ENCODE measurements around the gene KIAA1210. TPM values are rescaled to one million over a fixed set of nuclear protein-coding genes. Genes with fewer than 3 reads are reported as not detected.

The KIAA1210 gene
- polyA plus RNA-seq, 2 donors = under 0.01 TPM; not detected in 1

DNA sequence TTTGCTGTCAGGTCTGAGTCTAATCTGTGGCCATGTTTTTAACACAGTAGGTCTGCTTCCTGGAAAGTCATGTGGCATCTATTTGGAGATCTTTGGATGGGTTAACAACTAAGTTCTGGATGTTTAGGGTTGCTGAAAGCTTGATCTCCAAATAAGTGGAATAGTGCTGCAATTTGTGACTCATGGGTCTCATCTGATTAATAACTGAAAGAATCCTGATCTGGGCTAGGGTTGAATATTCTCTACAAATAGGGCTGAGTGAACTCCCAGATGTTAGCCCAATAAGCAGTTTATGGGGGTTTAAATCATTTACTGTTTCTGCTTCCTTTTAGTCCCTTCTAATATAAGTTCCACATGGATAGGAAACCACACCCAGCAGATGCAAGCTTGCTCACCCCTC, 31.7 kb downstream of the KIAA1210 start:
- Histone ChIP-seq H3K27me3 (ENCODE audit: control insufficient read depth in 1 of 2, insufficient read depth in 2 of 2, low read length in 2 of 2) (peaks cover 0 to 10% of the 10 kb centered on the region in 2 donors), H3K36me3 (ENCODE audit: control insufficient read depth in 2 of 2, insufficient read depth in 2 of 2, low read length in 1 of 2) (no peaks in the 10 kb centered on the region)

GRCh38 chrX:119094819-119095218, 32.8 kb downstream of the KIAA1210 start:
- Histone ChIP-seq H3K27me3 (ENCODE audit: control insufficient read depth in 1 of 2, insufficient read depth in 2 of 2, low read length in 2 of 2) (peaks cover 0 to 10% of the 10 kb centered on the region in 2 donors), H3K36me3 (ENCODE audit: control insufficient read depth in 2 of 2, insufficient read depth in 2 of 2, low read length in 1 of 2) (no peaks in the 10 kb centered on the region), H3K27ac (ENCODE audit: low read depth in 2 of 2, low read length in 1 of 2) (no peak overlapping the region), H3K4me3 (ENCODE audit: low read depth in 1 of 2, low read length in 2 of 2) (no peak overlapping the region), H3K4me1 (ENCODE audit: control insufficient read depth in 2 of 2, insufficient read depth in 2 of 2, low read length in 1 of 2) (no peaks in the 10 kb centered on the region), H3K9me3 (ENCODE audit: control insufficient read depth in 2 of 2, insufficient read depth in 1 of 2, low read depth in 1 of 2, low read length in 1 of 2) (no peaks in the 10 kb centered on the region)
- 67 to 89% methylated on average over 3 of the region's 3 CpGs for WGBS, 2 donors

More for the DNA sequence above, 31.7 kb downstream of the KIAA1210 start:
- no peak overlapping the region for H3K4me3 ChIP-seq (ENCODE audit: low read depth in 1 of 2, low read length in 2 of 2)
- H3K27ac ChIP-seq (ENCODE audit: low read depth in 2 of 2, low read length in 1 of 2) = no peak overlapping the region
- H3K4me1 ChIP-seq (ENCODE audit: control insufficient read depth in 2 of 2, insufficient read depth in 2 of 2, low read length in 1 of 2) = no peaks in the 10 kb centered on the region
- H3K9me3 ChIP-seq (ENCODE audit: control insufficient read depth in 2 of 2, insufficient read depth in 1 of 2, low read depth in 1 of 2, low read length in 1 of 2) = no peaks in the 10 kb centered on the region

- Histone ChIP-seq H3K4me3 (ENCODE audit: low read depth in 1 of 2, low read length in 2 of 2) (no peak overlapping the region), H3K27me3 (ENCODE audit: control insufficient read depth in 1 of 2, insufficient read depth in 2 of 2, low read length in 2 of 2) (peaks cover 0 to 7% of the 10 kb centered on the region in 2 donors), H3K36me3 (ENCODE audit: control insufficient read depth in 2 of 2, insufficient read depth in 2 of 2, low read length in 1 of 2) (no peaks in the 10 kb centered on the region), H3K27ac (ENCODE audit: low read depth in 2 of 2, low read length in 1 of 2) (no peak overlapping the region), H3K9me3 (ENCODE audit: control insufficient read depth in 2 of 2, insufficient read depth in 1 of 2, low read depth in 1 of 2, low read length in 1 of 2) (no peaks in the 10 kb centered on the region), H3K4me1 (ENCODE audit: control insufficient read depth in 2 of 2, insufficient read depth in 2 of 2, low read length in 1 of 2) (no peaks in the 10 kb centered on the region)
- 43 to 48% methylated on average over 7 of the region's 7 CpGs for WGBS, 2 donors
These were observed 33.4 kb downstream of the KIAA1210 start for GRCh38 chrX:119093991-119094735.

DNA sequence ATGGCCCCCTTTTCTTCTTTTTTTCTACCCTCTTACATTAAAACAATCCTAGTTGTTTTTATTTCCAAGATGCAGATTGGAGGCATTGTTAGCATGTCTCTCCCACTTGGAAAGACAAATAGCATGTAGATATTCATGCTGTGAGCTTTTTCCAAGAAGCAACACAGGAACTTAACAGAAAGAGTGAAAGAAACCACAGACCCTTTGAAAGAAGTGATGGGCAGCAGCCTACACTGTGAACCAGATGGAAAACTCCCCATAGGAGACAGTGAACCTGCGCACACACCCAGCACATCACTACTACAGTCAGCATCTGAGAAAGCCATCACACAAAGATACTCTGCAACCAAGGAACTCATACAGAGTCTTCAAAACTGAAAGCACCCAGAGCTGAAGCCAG, 37.0 kb downstream of the KIAA1210 start:
- Histone ChIP-seq H3K4me1 (ENCODE audit: control insufficient read depth in 2 of 2, insufficient read depth in 2 of 2, low read length in 1 of 2) (no peaks in the 10 kb centered on the region), H3K27ac (ENCODE audit: low read depth in 2 of 2, low read length in 1 of 2) (no peak overlapping the region), H3K4me3 (ENCODE audit: low read depth in 1 of 2, low read length in 2 of 2) (no peak overlapping the region), H3K27me3 (ENCODE audit: control insufficient read depth in 1 of 2, insufficient read depth in 2 of 2, low read length in 2 of 2) (peaks cover 0 to 3% of the 10 kb centered on the region in 2 donors), H3K9me3 (ENCODE audit: control insufficient read depth in 2 of 2, insufficient read depth in 1 of 2, low read depth in 1 of 2, low read length in 1 of 2) (no peaks in the 10 kb centered on the region), H3K36me3 (ENCODE audit: control insufficient read depth in 2 of 2, insufficient read depth in 2 of 2, low read length in 1 of 2) (no peaks in the 10 kb centered on the region)
- 90 to 97% methylated on average over 1 of the region's 1 CpG for WGBS, 2 donors

DNA sequence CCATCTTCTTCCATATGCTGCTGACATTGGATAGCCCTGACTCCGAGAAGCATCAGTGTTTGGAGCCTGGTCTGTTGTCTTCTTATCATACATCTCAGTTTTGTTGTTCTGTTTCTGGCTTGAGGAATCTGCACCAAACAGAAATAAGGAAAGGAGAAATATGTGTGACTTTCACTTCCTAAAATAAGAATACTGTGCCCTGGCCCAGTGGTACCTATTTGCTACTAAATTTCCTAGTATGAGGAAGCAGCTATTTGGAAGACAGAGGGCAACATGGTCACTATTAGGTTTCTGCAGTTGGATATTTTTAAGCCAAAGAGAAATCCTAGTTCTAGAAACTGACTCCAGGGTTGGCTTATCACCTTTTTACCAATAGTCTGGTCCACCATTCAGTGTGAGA, 38.0 kb downstream of the KIAA1210 start:
- Histone ChIP-seq H3K27me3 (ENCODE audit: control insufficient read depth in 1 of 2, insufficient read depth in 2 of 2, low read length in 2 of 2) (peaks cover 0 to 5% of the 10 kb centered on the region in 2 donors), H3K36me3 (ENCODE audit: control insufficient read depth in 2 of 2, insufficient read depth in 2 of 2, low read length in 1 of 2) (no peaks in the 10 kb centered on the region), H3K27ac (ENCODE audit: low read depth in 2 of 2, low read length in 1 of 2) (no peak overlapping the region), H3K4me3 (ENCODE audit: low read depth in 1 of 2, low read length in 2 of 2) (no peak overlapping the region), H3K9me3 (ENCODE audit: control insufficient read depth in 2 of 2, insufficient read depth in 1 of 2, low read depth in 1 of 2, low read length in 1 of 2) (no peaks in the 10 kb centered on the region), H3K4me1 (ENCODE audit: control insufficient read depth in 2 of 2, insufficient read depth in 2 of 2, low read length in 1 of 2) (no peaks in the 10 kb centered on the region)
- 83 to 95% methylated on average over 1 of the region's 1 CpG for WGBS, 2 donors

DNA sequence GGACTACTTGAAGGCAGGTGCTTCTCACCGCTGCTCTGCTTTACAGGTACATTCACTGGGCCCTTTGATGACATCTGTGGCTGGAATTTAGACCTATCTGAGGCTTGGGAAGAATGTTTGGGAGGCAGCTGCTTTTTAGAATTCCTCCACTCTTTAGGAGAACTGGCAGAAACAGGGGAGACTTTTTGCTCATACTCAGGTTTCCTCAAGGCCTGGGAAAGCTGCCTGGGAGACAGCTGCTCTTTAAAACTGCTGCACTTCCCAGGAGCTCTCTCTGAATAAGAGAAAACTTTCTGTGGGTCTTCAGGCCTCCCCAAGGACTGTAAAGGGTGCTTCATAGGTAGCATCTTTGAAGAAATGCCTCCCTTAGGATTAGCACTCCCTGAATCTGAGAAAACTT, 40.5 kb downstream of the KIAA1210 start:
- H3K27me3 ChIP-seq (ENCODE audit: control insufficient read depth in 1 of 2, insufficient read depth in 2 of 2, low read length in 2 of 2) = peaks cover 0 to 2% of the 10 kb centered on the region in 2 donors
- no peaks in the 10 kb centered on the region for H3K36me3 ChIP-seq (ENCODE audit: control insufficient read depth in 2 of 2, insufficient read depth in 2 of 2, low read length in 1 of 2)
- H3K27ac ChIP-seq (ENCODE audit: low read depth in 2 of 2, low read length in 1 of 2) = no peak overlapping the region
- no peaks in the 10 kb centered on the region for H3K9me3 ChIP-seq (ENCODE audit: control insufficient read depth in 2 of 2, insufficient read depth in 1 of 2, low read depth in 1 of 2, low read length in 1 of 2)
- 60 to 65% methylated on average over 1 of the region's 1 CpG for WGBS, 2 donors
- no peaks in the 10 kb centered on the region for H3K4me1 ChIP-seq (ENCODE audit: control insufficient read depth in 2 of 2, insufficient read depth in 2 of 2, low read length in 1 of 2)
- H3K4me3 ChIP-seq (ENCODE audit: low read depth in 1 of 2, low read length in 2 of 2) = no peak overlapping the region

DNA sequence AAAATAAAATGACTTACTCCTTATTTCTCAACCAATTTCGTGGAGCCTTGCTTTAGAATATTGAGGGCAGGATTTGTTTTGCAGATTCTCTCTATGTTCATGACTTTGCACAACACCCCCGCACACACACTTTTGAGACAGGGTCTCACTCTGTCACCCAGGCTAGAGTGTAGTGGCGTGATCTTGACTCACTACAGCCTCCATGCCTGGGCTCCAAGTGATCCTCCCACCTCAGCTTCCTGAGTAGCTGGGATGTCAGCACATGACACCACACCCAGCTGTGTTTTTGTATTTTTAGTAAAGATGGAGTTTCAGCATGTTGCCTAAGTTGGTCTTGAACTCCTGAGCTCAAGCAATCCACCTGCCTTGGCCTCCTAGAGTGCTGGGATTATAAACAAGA, 42.8 kb downstream of the KIAA1210 start:
- Histone ChIP-seq H3K4me3 (ENCODE audit: low read depth in 1 of 2, low read length in 2 of 2) (no peak overlapping the region), H3K27me3 (ENCODE audit: control insufficient read depth in 1 of 2, insufficient read depth in 2 of 2, low read length in 2 of 2) (peaks cover 0 to 2% of the 10 kb centered on the region in 2 donors), H3K9me3 (ENCODE audit: control insufficient read depth in 2 of 2, insufficient read depth in 1 of 2, low read depth in 1 of 2, low read length in 1 of 2) (no peaks in the 10 kb centered on the region), H3K36me3 (ENCODE audit: control insufficient read depth in 2 of 2, insufficient read depth in 2 of 2, low read length in 1 of 2) (no peaks in the 10 kb centered on the region), H3K27ac (ENCODE audit: low read depth in 2 of 2, low read length in 1 of 2) (no peak overlapping the region), H3K4me1 (ENCODE audit: control insufficient read depth in 2 of 2, insufficient read depth in 2 of 2, low read length in 1 of 2) (no peaks in the 10 kb centered on the region)
- 60 to 85% methylated on average over 3 of the region's 3 CpGs for WGBS, 2 donors

DNA sequence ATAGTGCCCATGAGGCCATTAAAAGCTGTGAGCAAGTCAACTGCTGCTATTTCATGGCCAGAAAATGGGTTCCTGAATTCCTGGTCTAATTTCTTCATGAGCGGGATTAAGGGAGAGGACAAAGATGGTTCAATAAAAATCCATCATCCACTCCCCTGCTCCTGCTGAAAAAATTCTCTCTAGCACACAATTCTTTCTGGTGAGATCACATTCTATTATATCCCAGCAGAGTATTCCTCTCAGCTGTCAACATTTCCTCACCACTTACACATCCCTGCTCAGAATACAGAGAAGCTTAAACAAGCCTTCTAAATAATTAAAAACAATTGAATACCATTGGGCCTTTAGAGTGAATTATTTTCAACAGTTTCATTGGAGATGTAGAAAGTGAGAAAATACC, 45.3 kb downstream of the KIAA1210 start:
- 68 to 75% methylated on average over 1 of the region's 1 CpG for WGBS, 2 donors

DNA sequence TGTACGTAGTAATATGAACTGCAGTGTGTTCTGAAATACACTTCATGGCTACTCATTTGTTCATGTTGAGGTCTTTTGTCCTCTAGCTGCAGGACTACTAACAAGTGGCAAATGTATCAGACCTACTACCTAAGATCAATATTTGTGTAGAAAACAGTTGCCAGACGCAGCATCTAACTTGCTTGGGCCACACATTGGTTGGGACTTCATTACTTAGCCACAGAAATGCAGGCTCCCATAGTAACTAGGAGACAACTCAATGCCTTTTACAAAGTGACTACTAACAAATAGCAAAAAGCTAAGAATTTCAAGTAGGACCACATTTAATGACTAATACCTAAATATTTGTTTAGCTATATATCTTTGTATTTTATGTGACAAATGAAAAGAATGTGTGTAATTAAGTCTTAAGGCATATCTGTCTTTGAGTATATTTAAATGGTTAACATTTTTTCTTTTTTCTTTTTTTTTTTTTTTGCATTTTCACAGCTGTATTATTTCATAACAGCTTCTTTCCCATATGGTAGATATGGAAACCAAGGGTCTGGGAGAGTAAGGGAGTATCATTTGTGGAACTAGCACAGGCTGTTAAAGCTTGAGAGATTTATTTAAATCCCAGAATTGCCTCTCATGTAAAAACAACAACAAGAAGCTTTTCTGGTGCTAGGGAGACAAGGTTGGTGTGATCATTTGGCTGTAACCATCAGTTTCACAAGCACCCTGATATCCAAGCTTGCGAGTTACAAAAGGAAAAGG, 52.2 kb downstream of the KIAA1210 start:
- Histone ChIP-seq H3K27ac (ENCODE audit: low read depth in 2 of 2, low read length in 1 of 2) (no peak overlapping the region), H3K4me3 (ENCODE audit: low read depth in 1 of 2, low read length in 2 of 2) (no peak overlapping the region), H3K27me3 (ENCODE audit: control insufficient read depth in 1 of 2, insufficient read depth in 2 of 2, low read length in 2 of 2) (peaks cover 0 to 5% of the 10 kb centered on the region in 2 donors), H3K4me1 (ENCODE audit: control insufficient read depth in 2 of 2, insufficient read depth in 2 of 2, low read length in 1 of 2) (no peaks in the 10 kb centered on the region), H3K9me3 (ENCODE audit: control insufficient read depth in 2 of 2, insufficient read depth in 1 of 2, low read depth in 1 of 2, low read length in 1 of 2) (peaks cover 0 to 2% of the 10 kb centered on the region in 2 donors), H3K36me3 (ENCODE audit: control insufficient read depth in 2 of 2, insufficient read depth in 2 of 2, low read length in 1 of 2) (no peaks in the 10 kb centered on the region)
- 70 to 85% methylated on average over 3 of the region's 3 CpGs for WGBS, 2 donors

More for the DNA sequence above, 45.3 kb downstream of the KIAA1210 start:
- Histone ChIP-seq H3K27me3 (ENCODE audit: control insufficient read depth in 1 of 2, insufficient read depth in 2 of 2, low read length in 2 of 2) (peaks cover 0 to 2% of the 10 kb centered on the region in 2 donors), H3K9me3 (ENCODE audit: control insufficient read depth in 2 of 2, insufficient read depth in 1 of 2, low read depth in 1 of 2, low read length in 1 of 2) (peaks cover 0 to 2% of the 10 kb centered on the region in 2 donors), H3K36me3 (ENCODE audit: control insufficient read depth in 2 of 2, insufficient read depth in 2 of 2, low read length in 1 of 2) (no peaks in the 10 kb centered on the region), H3K27ac (ENCODE audit: low read depth in 2 of 2, low read length in 1 of 2) (no peak overlapping the region), H3K4me3 (ENCODE audit: low read depth in 1 of 2, low read length in 2 of 2) (no peak overlapping the region), H3K4me1 (ENCODE audit: control insufficient read depth in 2 of 2, insufficient read depth in 2 of 2, low read length in 1 of 2) (no peaks in the 10 kb centered on the region)
